HCT116 (cell line): ENCODE measurements around the gene PPP1CC.

Source experiments
- ZNF274 ChIP-seq: fragments of 200-500 bp; sonication (Bioruptor generic); IDR thresholded peaks from 2 replicates; pipeline ENCODE4 v1.6.1; 2014; ENCODE audit warnings: mild to moderate bottlenecking, low read depth, low read length, inconsistent platforms
- TF ChIP-seq, protein P1 (sequence below), 3 experiments: fragments of 200-600 bp in 1 of 3; sonication (generic) in 1 of 3; IDR thresholded peaks in 2 of 3; conservative IDR thresholded peaks in 1 of 3; 2 replicates each; pipeline ENCODE4 v1.5.1; 2012 to 2017; ENCODE audit warnings: low read depth in 2 of 3, low read length in 2 of 3, antibody characterized with exemption in 1 of 3, borderline replicate concordance in 1 of 3, control low read depth in 1 of 3, mild to moderate bottlenecking in 1 of 3, mixed read lengths in 1 of 3, mixed run types in 1 of 3, moderate library complexity in 1 of 3; ENCODE audit not compliant: insufficient read depth in 1 of 3
- TF ChIP-seq, protein P2 (sequence below): IDR thresholded peaks from 2 replicates; pipeline ENCODE4 v1.6.1; 2012; ENCODE audit warnings: low read depth

DNA sequence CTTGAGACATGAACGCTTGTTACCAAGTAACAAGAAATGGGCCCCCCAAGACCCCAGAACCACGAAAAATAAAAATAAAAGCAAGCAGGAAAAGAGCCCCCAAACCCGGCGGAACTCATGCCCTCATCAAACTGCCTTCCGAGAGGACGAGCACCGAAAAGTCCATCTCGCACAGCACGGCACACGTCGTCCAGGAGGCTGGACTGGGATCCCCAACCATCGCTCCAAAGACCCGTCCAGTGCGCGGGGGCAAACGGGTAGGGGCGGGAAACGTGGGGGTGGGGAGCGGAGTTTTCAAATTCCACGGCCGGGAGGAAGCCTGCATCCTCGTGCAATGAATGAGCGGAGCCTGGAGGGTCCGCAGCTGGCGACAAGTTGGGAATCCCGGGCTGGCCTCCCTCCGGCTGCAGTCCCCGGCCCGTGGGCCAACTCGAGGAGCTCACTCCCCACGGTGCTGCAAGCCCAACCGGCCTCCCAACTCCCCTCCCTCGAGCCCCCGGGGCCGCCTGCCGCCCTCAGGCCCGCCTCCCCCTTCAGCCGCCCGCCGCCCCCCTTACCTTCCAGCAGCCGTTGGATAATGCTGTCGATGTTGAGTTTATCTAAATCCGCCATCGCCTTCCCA is 484 bp downstream of the PPP1CC start:
- TF ChIP-seq, protein P1, sequence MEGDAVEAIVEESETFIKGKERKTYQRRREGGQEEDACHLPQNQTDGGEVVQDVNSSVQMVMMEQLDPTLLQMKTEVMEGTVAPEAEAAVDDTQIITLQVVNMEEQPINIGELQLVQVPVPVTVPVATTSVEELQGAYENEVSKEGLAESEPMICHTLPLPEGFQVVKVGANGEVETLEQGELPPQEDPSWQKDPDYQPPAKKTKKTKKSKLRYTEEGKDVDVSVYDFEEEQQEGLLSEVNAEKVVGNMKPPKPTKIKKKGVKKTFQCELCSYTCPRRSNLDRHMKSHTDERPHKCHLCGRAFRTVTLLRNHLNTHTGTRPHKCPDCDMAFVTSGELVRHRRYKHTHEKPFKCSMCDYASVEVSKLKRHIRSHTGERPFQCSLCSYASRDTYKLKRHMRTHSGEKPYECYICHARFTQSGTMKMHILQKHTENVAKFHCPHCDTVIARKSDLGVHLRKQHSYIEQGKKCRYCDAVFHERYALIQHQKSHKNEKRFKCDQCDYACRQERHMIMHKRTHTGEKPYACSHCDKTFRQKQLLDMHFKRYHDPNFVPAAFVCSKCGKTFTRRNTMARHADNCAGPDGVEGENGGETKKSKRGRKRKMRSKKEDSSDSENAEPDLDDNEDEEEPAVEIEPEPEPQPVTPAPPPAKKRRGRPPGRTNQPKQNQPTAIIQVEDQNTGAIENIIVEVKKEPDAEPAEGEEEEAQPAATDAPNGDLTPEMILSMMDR (IDR thresholded peaks at IDR 0.05 in 2 of 3, conservative IDR thresholded peaks at IDR 0.05 in 1 of 3; ENCODE audit: borderline replicate concordance in 1 of 3, insufficient read depth in 1 of 3, low read depth in 2 of 3, low read length in 2 of 3), result no peak
- TF ChIP-seq ZNF274, result no peak
- TF ChIP-seq, protein P2, sequence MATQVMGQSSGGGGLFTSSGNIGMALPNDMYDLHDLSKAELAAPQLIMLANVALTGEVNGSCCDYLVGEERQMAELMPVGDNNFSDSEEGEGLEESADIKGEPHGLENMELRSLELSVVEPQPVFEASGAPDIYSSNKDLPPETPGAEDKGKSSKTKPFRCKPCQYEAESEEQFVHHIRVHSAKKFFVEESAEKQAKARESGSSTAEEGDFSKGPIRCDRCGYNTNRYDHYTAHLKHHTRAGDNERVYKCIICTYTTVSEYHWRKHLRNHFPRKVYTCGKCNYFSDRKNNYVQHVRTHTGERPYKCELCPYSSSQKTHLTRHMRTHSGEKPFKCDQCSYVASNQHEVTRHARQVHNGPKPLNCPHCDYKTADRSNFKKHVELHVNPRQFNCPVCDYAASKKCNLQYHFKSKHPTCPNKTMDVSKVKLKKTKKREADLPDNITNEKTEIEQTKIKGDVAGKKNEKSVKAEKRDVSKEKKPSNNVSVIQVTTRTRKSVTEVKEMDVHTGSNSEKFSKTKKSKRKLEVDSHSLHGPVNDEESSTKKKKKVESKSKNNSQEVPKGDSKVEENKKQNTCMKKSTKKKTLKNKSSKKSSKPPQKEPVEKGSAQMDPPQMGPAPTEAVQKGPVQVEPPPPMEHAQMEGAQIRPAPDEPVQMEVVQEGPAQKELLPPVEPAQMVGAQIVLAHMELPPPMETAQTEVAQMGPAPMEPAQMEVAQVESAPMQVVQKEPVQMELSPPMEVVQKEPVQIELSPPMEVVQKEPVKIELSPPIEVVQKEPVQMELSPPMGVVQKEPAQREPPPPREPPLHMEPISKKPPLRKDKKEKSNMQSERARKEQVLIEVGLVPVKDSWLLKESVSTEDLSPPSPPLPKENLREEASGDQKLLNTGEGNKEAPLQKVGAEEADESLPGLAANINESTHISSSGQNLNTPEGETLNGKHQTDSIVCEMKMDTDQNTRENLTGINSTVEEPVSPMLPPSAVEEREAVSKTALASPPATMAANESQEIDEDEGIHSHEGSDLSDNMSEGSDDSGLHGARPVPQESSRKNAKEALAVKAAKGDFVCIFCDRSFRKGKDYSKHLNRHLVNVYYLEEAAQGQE, result no peak
